ENCODE results near the gene BRD4. TPM values are rescaled to one million over a fixed set of nuclear protein-coding genes. Genes with fewer than 3 reads are reported as not detected.

Gene BRD4
- polyA plus RNA-seq, 3 donors, result 3.7 to 19.2 (median 4.2) TPM

DNA sequence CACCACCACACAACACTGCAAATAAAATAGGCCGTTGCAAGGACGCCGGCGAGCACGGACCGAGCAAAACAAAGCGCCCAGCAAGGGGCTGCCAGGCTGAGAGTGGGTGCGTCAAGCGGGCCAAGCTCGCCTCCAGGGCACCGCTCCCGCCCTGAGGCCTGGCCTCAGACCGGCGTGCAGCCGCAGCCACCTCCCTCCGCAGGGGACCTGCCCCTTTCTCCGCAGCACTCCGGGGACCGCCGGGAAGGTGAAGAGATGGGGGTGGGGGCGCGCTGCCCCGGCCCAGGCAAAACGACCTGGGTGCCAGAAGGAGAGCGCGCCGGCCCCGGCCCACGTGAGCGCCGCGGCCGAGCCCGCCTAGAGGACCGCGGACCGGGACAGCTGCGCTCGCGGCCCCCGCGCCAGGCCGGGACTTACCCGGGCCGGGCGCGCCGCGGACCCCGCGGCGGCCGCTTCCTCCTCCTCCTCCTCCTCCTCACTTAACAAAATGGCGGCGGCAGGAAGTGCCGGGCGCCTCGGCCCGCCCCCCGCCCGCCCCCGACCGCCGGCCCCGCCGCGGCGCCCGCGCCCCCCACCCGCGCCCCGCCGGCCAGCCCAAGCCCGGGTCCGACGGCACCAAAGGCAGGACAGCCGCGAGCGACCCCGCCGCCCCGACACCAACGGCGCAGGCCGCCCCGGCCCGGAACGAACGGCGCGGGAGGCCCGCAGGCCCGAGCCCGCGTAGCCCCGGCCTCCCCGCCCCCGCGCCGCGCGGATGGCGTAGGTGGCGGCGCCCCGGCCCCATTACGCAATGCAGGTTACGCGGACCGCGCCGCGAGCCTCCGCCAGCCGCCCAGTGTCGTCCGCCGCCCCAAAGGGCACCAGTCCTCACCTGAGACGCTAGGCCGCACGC, 674 bp downstream of the BRD4 start:
- H3K9me3 Mint-ChIP-seq, result peaks cover 0 to 8% (median 0%) of the 10 kb centered on the region in 7 donors
- H3K4me1 Mint-ChIP-seq, result peaks cover 58% of the 10 kb centered on the region
- under 1% methylated on average over 95 of the region's 122 CpGs for WGBS (ENCODE audit: insufficient coverage)

More for the DNA sequence above, 674 bp downstream of the BRD4 start:
- H3K4me3 Mint-ChIP-seq, result peak overlapping the region; percentile 98 to 99
- Histone ChIP-seq H4K20me1 (ENCODE audit: insufficient read depth, low read length) (peaks cover 47% of the 10 kb centered on the region), H3K36me3 (replicated peaks in 1 of 2; ENCODE audit: control insufficient read depth in 1 of 2, insufficient read depth in 2 of 2, low read length in 2 of 2) (peaks cover 0 to 7% of the 10 kb centered on the region in 2 donors), H3K9ac (ENCODE audit: insufficient read depth, low read length, poor library complexity, severe bottlenecking) (peak overlapping the region; percentile 99), H3K4me3 (replicated peaks in 1 of 3; ENCODE audit: low read depth in 2 of 3, low read length in 3 of 3) (peak overlapping the region; percentile 85 to 98 (median 90)), H3K27ac (ENCODE audit: low read depth in 1 of 2, low read length in 2 of 2) (peak overlapping the region; percentile 81 to 97), H3K9me3 (replicated peaks in 1 of 2; ENCODE audit: control insufficient read depth in 1 of 2, insufficient read depth in 1 of 2, low read length in 2 of 2) (no peaks in the 10 kb centered on the region), H3K4me1 (ENCODE audit: control insufficient read depth in 1 of 2, insufficient read depth in 2 of 2, low read length in 2 of 2) (peaks cover 58 to 70% of the 10 kb centered on the region in 2 donors), H2AFZ (ENCODE audit: insufficient read depth, low read depth, low read length, poor library complexity, severe bottlenecking) (no peak overlapping the region), H3K27me3 (ENCODE audit: control insufficient read depth in 2 of 2, insufficient read depth in 2 of 2, low read length in 2 of 2) (no peaks in the 10 kb centered on the region), H3K4me2 (replicated peaks; ENCODE audit: extremely low read depth, low read length, poor library complexity, severe bottlenecking) (peak overlapping the region; percentile 82), H3K79me2 (ENCODE audit: insufficient read depth, low read length) (peaks cover 77% of the 10 kb centered on the region)
- intact Hi-C loops (cut with micrococcal nuclease), result loop anchor here in 1 of 2 donors (5.0 to 10.0 kb wide), 2 partner anchors 46 to 47 kb away; partner anchors contain the start of gene AKAP8
- H3K27me3 Mint-ChIP-seq (ENCODE audit: low read depth in 3 of 3), result peaks cover 0 to 5% (median under 1%) of the 10 kb centered on the region in 3 donors
- H3K36me3 Mint-ChIP-seq, result peaks cover 4 to 11% of the 10 kb centered on the region in 2 donors
- DNase-seq, result peak; percentile 54 to 70 (median 61)
- H3K27ac Mint-ChIP-seq, result peak overlapping the region; percentile 95 to 99 (median 99)
- TF ChIP-seq, protein P1, sequence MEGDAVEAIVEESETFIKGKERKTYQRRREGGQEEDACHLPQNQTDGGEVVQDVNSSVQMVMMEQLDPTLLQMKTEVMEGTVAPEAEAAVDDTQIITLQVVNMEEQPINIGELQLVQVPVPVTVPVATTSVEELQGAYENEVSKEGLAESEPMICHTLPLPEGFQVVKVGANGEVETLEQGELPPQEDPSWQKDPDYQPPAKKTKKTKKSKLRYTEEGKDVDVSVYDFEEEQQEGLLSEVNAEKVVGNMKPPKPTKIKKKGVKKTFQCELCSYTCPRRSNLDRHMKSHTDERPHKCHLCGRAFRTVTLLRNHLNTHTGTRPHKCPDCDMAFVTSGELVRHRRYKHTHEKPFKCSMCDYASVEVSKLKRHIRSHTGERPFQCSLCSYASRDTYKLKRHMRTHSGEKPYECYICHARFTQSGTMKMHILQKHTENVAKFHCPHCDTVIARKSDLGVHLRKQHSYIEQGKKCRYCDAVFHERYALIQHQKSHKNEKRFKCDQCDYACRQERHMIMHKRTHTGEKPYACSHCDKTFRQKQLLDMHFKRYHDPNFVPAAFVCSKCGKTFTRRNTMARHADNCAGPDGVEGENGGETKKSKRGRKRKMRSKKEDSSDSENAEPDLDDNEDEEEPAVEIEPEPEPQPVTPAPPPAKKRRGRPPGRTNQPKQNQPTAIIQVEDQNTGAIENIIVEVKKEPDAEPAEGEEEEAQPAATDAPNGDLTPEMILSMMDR (IDR thresholded peaks at IDR 0.05), result no peak
